ENCODE measurements around the gene PUSL1.
"Not testable (repeated sequence)": the region's sequence is repeated elsewhere in the genome, so short reads cannot be mapped to it uniquely, and the experiment has no call there.

The PUSL1 gene

DNA sequence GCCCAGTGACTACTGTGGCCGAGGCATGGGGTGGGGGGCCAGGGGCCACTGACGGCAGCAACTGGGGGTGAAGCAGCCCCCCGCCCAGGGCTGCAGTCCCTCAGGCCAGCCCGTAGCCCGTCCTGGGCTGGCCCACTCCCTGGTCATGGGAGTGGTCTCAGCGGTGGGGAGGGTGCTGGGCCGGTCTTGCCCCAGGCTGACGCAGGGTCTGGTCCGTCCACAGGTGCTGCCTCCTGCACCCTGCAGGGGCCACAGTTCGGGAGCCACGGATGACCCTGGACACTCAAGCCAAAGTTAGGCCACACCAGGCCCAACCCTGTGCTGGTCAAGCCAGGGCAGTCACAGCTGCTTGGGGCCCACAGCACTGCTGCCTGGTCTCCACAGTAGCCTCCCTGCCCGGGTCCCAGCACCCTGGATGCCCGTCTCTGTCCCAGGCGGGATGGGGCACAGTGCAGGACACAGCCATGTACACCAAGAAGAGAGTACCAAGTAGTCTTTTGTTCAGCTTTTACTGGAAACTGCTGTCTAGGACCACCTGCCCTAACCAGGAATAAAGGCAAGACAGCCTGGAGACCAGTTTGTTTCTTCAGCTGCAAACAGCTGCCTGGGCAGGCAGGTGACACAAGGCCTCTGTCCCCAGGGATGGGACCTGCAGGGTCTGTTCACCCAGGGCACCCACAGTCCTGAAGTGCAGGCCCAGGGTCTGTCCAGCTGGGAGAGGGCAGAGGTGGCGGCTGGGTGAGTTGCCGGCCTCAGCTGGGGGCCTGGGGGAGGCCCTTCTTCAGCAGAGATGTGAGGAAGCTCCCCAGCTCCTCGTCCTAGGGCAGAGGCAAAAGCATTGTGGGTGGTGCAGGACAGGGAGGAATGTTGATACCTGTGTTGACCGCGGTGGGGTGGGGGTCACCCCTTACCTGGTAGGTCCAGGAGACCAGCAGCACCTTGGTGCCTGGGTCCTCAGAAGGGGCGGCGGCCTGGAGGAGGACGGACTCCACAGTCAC, 3.0 kb downstream of the PUSL1 start:
- TF ChIP-seq CTCF (IDR thresholded peaks at IDR 0.05; ENCODE audit: borderline replicate concordance, insufficient read depth, low read depth, low read length), result no peak
- H3K4me3 ChIP-seq (ENCODE audit: low read depth, low read length), result no peak overlapping the region

GRCh38 chr1:1312450-1313314, 4.3 kb downstream of the PUSL1 start:
- TF ChIP-seq CTCF (IDR thresholded peaks at IDR 0.05; ENCODE audit: borderline replicate concordance, insufficient read depth, low read depth, low read length), result no peak
- no peak overlapping the region for H3K4me3 ChIP-seq (ENCODE audit: low read depth, low read length)

GRCh38 chr1:1313500-1314236, 5.3 kb downstream of the PUSL1 start:
- no peak overlapping the region for H3K4me3 ChIP-seq (ENCODE audit: low read depth, low read length)
- no peak for TF ChIP-seq CTCF (IDR thresholded peaks at IDR 0.05; ENCODE audit: borderline replicate concordance, insufficient read depth, low read depth, low read length)

DNA sequence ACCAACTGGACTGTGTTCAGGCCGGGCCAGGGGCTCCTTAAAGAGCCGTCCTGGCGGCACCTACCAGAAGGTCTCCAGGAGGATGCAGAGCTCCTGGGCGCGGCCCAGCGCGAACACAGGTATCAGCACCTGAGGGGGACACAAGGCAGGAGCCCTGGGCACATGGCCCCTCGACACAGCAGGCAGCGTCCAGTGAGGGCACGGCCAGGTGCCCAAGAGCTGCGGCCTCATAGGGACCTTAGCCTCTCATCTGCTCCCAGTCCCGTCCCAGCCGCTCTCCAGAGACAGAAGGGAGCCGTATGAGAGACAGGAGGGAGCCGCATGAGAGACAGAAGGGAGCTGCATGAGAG, 5.8 kb downstream of the PUSL1 start:
- H3K4me3 ChIP-seq (ENCODE audit: low read depth, low read length), result no peak overlapping the region
- no peak for TF ChIP-seq CTCF (IDR thresholded peaks at IDR 0.05; ENCODE audit: borderline replicate concordance, insufficient read depth, low read depth, low read length)

GRCh38 chr1:1314678-1315335, 6.4 kb downstream of the PUSL1 start:
- no peak for TF ChIP-seq CTCF (IDR thresholded peaks at IDR 0.05; ENCODE audit: borderline replicate concordance, insufficient read depth, low read depth, low read length)
- H3K4me3 ChIP-seq (ENCODE audit: low read depth, low read length), result no peak overlapping the region

- TF ChIP-seq CTCF (IDR thresholded peaks at IDR 0.05; ENCODE audit: borderline replicate concordance, insufficient read depth, low read depth, low read length), result no peak
These were observed 7.1 kb downstream of the PUSL1 start for GRCh38 chr1:1315435-1315954.

DNA sequence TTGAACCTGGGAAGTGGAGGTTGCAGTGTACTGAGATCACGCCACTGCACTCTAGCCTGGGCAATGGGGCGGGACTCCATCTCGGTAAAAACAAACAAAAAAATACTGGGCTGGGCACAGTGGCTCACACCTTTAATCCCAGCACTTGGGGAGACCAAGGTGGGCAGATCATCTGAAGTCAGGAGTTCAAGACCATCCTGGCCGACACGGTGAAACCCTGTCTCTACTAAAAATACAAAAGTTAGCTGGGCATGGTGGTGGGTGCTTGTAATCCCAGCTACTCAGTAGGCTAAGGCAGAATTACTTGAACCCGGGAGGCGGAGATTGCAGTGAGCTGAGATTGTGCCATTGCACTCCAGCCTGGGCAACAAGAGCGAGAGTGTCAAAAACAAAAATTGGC, 7.8 kb downstream of the PUSL1 start:
- H3K4me3 ChIP-seq (ENCODE audit: low read depth, low read length), result not testable (repeated sequence)

More at GRCh38 chr1:1315435-1315954, 7.1 kb downstream of the PUSL1 start:
- H3K4me3 ChIP-seq (ENCODE audit: low read depth, low read length), result no peak overlapping the region
